Measurements from ENCODE around the gene DRAP1. TPM values are rescaled to one million over a fixed set of nuclear protein-coding genes. Genes with fewer than 3 reads are reported as not detected.

Gene DRAP1
- total and polyA plus RNA-seq, 9 of the 15 experiments (the other 6 are each of a cell fraction or from before 2014, with no cell fraction given): 9.6 to 200 (median 92.9) TPM

GRCh38 chr11:65890324-65891218 lies 28.7 kb upstream of the DRAP1 start, which contains the start of gene CCDC85B (continued):
- TF ChIP-seq PATZ1 (CRISPR knock-in tag; IDR thresholded peaks at IDR 0.05; ENCODE audit: borderline replicate concordance): no peak
- no peak for TF ChIP-seq DNMT1 (IDR thresholded peaks at IDR 0.05)
- no peak for TF ChIP-seq SMAD3 (CRISPR knock-in tag; conservative IDR thresholded peaks at IDR 0.05)
- no peak for TF ChIP-seq EWSR1 (IDR thresholded peaks at IDR 0.05; ENCODE audit: borderline replicate concordance, low read depth, partially characterized antibody)
- no peak for TF ChIP-seq SMARCA4 (IDR thresholded peaks at IDR 0.05)
- no peak for TF ChIP-seq BRF1 (IDR thresholded peaks at IDR 0.05; ENCODE audit: borderline replicate concordance, extremely low read depth, insufficient read length)
- no peak for TF ChIP-seq ZHX1 (conservative IDR thresholded peaks at IDR 0.05; ENCODE audit: low read length)
- TF ChIP-seq NFE2L1 (tag; IDR thresholded peaks at IDR 0.05; ENCODE audit: borderline replicate concordance, low read depth): no peak
- no peak for TF ChIP-seq ETV5 (CRISPR knock-in tag; IDR thresholded peaks at IDR 0.05; ENCODE audit: low read depth)
- TF ChIP-seq ZFPM2 (CRISPR knock-in tag; IDR thresholded peaks at IDR 0.05): no peak
- no peak for TF ChIP-seq ZNF184 (CRISPR knock-in tag; IDR thresholded peaks at IDR 0.05)
- TF ChIP-seq SUPT5H (IDR thresholded peaks at IDR 0.05): peak; percentile 54
- TF ChIP-seq RREB1 (CRISPR knock-in tag; IDR thresholded peaks at IDR 0.05): peak; percentile 90; the same call in 1 of the 2 replicates
- no peak for TF ChIP-seq SAFB2 (IDR thresholded peaks at IDR 0.05; ENCODE audit: borderline replicate concordance, low read depth, low read length, severe bottlenecking)
- no peak for TF ChIP-seq TAF9B (IDR thresholded peaks at IDR 0.05; ENCODE audit: partially characterized antibody)
- peak; percentile 77 for TF ChIP-seq SIN3B (IDR thresholded peaks at IDR 0.05; ENCODE audit: low read depth)
